Activated T-cell treated with anti-CD3 and anti-CD28 coated beads, Interleukin-2, amount 50 U/mL, for 24 hours (primary cell): Measurements from ENCODE around the gene PTGIS.

Source experiments
- DNase-seq: peaks from one replicate; pipeline ENCODE4 v3.0.0-alpha.2; 2020
- H3K27ac Mint-ChIP-seq: 2 replicates; pipeline ENCODE4 v1.8.0; 2020; ENCODE audit warnings: mild to moderate bottlenecking, mixed read lengths
- H3K27me3 Mint-ChIP-seq: 2 replicates; pipeline ENCODE4 v1.8.0; 2020; ENCODE audit warnings: mixed read lengths
- H3K36me3 Mint-ChIP-seq: 2 replicates; pipeline ENCODE4 v1.8.0; 2020; ENCODE audit warnings: low read depth, mixed read lengths
- H3K4me1 Mint-ChIP-seq: 2 replicates; pipeline ENCODE4 v1.8.0; 2020; ENCODE audit warnings: low read depth, mixed read lengths
- H3K4me3 Mint-ChIP-seq: 2 replicates; pipeline ENCODE4 v1.8.0; 2020; ENCODE audit warnings: mild to moderate bottlenecking, moderate library complexity, mixed read lengths
- H3K9me3 Mint-ChIP-seq: 2 replicates; pipeline ENCODE4 v1.8.0; 2020; ENCODE audit warnings: mixed read lengths

Gene PTGIS

GRCh38 chr20:49460916-49461315 lies 107.0 kb downstream of the PTGIS start:
- no peak overlapping the region for H3K27ac Mint-ChIP-seq
- H3K4me3 Mint-ChIP-seq: no peak overlapping the region
- peaks cover 2% of the 10 kb centered on the region for H3K27me3 Mint-ChIP-seq
- no peaks in the 10 kb centered on the region for H3K36me3 Mint-ChIP-seq
- H3K9me3 Mint-ChIP-seq: no peaks in the 10 kb centered on the region
- no peak for DNase-seq
- H3K4me1 Mint-ChIP-seq: no peaks in the 10 kb centered on the region

GRCh38 chr20:49460131-49460530 lies 107.8 kb downstream of the PTGIS start:
- Mint-ChIP-seq H3K9me3 (no peaks in the 10 kb centered on the region), H3K36me3 (no peaks in the 10 kb centered on the region), H3K4me1 (no peaks in the 10 kb centered on the region), H3K4me3 (no peak overlapping the region), H3K27ac (no peak overlapping the region), H3K27me3 (peaks cover 2% of the 10 kb centered on the region)
- no peak for DNase-seq

- no peak for DNase-seq
- Mint-ChIP-seq H3K4me1 (no peaks in the 10 kb centered on the region), H3K27me3 (peaks cover 5% of the 10 kb centered on the region), H3K4me3 (no peak overlapping the region), H3K9me3 (no peaks in the 10 kb centered on the region), H3K27ac (no peak overlapping the region), H3K36me3 (no peaks in the 10 kb centered on the region)
Measured at GRCh38 chr20:49459684-49460083, 108.3 kb downstream of the PTGIS start.

GRCh38 chr20:49457444-49457843 lies 110.5 kb downstream of the PTGIS start:
- Mint-ChIP-seq H3K27me3 (peaks cover 15% of the 10 kb centered on the region), H3K4me1 (no peaks in the 10 kb centered on the region), H3K9me3 (no peaks in the 10 kb centered on the region), H3K4me3 (no peak overlapping the region), H3K27ac (no peak overlapping the region), H3K36me3 (no peaks in the 10 kb centered on the region)
- no peak for DNase-seq

- no peak overlapping the region for H3K4me3 Mint-ChIP-seq
- H3K27me3 Mint-ChIP-seq: peaks cover 21% of the 10 kb centered on the region
- H3K4me1 Mint-ChIP-seq: no peaks in the 10 kb centered on the region
- no peak overlapping the region for H3K27ac Mint-ChIP-seq
- no peaks in the 10 kb centered on the region for H3K36me3 Mint-ChIP-seq
- H3K9me3 Mint-ChIP-seq: no peaks in the 10 kb centered on the region
- no peak for DNase-seq
Measured at GRCh38 chr20:49456646-49457045, 111.3 kb downstream of the PTGIS start.

- Mint-ChIP-seq H3K9me3 (no peaks in the 10 kb centered on the region), H3K27ac (no peak overlapping the region), H3K36me3 (no peaks in the 10 kb centered on the region), H3K4me1 (no peaks in the 10 kb centered on the region), H3K27me3 (peaks cover 25% of the 10 kb centered on the region), H3K4me3 (no peak overlapping the region)
- no peak for DNase-seq
Measured at GRCh38 chr20:49455691-49456090, 112.2 kb downstream of the PTGIS start.
